CD4-positive, alpha-beta T cell treated with Interleukin-10 for 1 hour (primary cell): ENCODE results near the gene DUSP7.
"Not testable (repeated sequence)": the region's sequence is repeated elsewhere in the genome, so short reads cannot be mapped to it uniquely, and the experiment has no call there.

Source experiments
- DNase-seq: peaks from one replicate; pipeline ENCODE4 v3.0.0-alpha.2; 2020

DUSP7 gene

DNA sequence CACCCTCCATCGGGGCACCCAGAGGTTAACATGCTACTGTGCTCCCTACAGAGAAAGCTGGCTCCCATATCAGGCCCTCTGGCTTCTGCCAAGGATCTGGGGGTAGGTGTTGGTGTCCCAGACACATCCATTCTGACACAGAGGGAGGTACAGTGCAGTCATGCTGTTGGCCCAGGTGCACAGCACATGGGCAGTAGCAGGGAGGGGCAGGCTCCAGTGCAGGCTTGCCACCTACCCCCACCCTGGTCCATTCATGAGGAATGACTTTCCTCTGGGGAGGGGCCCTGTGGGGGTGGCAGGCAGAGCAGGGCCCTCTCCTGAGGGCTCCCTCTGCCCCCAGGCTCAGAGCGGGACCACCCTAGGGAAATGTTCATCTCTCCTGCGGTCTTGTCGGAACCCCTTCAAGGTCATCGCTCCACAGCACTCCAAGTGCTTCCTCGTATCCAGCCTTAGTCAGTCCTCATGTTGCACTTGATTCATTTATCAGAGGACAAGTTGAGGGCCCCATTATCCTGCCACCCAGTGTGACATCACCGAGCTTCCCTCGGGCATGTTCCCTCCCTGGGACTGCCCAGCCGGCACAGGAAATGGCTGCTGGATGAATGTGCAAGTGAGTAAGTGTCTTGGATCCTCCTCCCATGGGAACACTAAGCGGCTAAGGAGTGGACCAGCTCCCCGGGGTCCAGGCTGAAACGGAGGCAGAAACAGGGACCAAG, 10.0 kb downstream of the DUSP7 start:
- no peak for DNase-seq

DNA sequence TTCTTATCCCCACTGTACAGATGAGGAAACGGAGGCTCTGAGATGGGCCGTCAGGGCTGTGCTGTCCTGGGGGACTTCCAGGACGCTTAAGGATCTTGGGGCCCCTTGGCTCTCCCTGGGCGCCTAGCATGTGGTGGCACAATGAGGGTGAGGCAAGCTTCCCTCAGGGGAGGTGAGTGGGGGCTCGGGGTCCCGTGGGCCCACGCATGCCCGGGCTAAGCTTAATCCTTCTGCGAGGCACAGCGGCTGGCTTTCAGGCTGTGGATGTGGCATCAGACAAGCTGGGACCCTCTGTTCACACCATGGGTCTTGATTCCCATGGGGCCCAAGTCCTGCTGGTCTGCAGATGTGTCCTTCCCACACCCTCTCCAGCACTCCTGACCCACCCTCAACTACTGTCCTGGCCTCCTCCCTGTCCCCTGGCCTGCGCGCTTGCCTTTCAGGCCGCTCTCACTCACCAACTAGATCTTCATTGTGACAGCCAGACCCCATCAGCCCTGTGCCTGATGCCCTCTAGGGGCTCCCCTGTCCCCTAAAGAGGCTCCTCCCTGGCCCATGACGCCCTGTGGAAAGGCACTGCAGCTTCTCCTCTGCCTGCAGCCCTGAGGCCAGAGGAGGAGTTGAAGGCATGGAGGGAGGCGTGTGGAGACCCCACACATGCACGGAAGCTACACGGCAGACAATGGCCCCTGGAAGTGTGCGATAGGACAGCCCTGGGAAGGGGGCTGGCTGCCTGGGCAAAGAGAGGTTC, 11.3 kb downstream of the DUSP7 start:
- DNase-seq = no peak

DNA sequence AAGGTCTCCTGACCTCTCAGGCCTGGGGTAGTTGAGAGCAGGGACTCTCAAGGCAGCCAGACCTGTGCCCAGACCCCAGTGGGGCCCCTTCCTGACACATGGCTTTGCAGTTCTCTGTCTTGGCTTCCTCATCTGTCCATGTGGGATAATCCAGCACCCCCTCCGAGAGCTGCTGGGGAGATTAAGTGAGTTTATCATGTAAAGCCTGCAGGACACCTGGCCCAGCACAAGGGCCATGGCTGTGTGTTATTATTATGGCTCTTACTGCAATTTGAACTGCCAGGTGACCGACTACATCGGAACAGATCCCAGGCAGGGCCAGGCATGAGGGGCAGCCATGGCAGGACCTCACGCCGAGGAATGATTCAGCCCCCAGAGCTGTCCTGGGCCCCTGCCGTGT, 12.6 kb downstream of the DUSP7 start:
- no peak for DNase-seq

DNA sequence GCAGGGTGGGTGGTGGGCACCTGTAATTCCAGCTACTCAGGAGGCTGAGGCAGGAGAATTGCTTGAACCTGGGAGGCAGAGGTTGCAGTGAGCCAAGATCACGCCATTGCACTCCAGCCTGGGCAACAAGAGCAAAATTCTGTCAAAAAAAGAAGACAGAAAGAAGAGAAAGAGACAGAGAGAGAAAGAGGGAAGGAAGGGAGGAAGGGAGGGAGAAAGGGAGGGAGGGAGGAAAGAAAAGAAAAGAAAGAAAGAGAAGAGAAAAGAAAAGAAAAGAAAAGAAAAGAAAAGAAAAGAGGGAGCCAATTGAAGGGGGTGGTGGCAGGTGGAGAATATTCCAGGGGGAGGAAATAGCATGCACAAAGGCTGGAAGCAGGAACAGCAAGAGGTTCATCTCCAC, 13.3 kb downstream of the DUSP7 start:
- DNase-seq = not testable (repeated sequence)

DNA sequence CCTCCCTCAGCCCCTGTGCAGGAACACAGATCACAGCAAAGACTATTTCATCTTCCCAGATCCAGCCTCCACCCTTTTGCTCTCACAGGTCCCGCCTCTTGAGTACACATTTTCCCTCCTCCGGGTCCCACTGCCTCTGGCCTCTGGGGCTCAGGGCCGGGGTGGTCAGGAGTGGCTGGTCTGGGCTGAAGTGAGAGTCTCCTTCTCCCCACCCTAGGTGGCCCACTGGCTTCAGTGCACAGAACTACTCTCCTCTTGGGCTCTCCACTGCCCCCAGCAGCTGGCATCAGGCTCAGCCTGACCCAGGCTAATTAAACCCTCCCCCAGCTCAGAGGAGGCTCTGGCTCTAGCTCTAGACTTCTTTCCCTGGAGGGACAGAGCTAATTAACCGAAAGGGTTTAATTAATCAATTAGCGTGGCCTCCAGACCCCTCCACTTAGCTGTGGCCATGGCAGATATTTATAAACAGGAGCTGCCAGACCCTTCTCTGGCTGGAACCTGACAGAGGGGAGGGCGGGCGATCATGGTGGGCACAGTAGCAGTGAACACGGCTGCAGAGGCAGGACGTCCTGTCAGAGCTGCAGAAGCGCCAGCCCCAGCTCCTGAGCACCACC, 15.1 kb downstream of the DUSP7 start:
- DNase-seq = no peak

DNA sequence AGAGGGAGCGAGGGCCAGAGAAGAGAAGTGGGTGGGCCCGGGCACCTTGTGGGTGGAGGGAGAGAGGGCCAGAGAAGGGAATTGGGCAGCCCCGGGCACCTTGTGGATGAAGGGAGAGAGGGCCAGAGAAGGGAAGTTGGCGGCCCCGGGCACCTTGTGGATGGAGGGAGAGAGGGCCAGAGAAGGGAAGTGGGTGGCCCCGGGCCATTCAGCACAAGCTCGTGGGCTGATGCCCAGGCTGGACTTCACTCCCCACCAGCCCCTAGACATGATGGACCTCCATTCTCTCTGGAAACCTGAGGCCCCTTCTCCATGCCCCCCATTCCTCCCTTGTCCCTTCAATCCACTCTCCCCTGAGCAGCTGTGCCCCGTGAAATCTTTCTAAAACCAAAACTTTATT, 15.8 kb downstream of the DUSP7 start:
- DNase-seq = no peak

DNA sequence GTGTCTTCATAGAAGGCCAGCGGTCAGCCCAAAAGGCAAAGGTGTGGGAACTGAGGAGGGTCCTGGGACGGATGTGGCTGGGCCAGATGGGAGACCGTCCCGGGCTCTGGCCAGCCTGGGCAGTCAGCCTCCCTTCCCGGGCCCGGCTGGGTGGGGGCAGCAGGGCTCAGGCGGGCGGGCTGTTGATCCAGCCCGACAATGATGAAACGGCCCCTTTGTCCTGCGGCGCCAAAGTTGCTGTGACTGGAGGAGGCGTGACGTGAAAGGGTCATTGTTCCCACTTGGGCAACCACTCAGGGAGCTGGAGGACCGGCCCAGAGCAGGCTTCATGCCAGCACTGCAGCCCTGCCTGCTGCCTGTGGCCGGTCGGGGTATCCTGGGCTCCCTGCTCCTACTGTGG, 16.5 kb downstream of the DUSP7 start:
- no peak for DNase-seq

DNA sequence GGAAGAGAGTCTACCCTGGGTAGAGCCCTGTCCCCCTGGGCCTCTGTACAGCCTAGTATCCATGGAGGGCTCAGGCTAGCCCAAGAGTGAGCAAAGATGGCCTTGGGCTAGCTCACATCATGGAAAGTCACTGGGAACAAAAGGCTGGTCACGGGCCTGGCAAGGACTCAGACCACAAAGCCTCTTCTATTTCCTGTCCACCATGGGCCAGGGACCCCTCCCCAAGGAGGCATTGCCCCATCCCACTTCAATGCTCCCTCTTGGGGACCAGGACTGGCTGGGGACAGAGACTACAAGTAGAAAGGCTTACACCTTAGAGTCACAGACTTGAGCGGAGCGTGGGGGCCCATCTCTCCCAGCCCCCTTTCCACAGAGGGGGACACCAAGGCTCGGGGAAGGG, 16.9 kb downstream of the DUSP7 start:
- DNase-seq = no peak

DNA sequence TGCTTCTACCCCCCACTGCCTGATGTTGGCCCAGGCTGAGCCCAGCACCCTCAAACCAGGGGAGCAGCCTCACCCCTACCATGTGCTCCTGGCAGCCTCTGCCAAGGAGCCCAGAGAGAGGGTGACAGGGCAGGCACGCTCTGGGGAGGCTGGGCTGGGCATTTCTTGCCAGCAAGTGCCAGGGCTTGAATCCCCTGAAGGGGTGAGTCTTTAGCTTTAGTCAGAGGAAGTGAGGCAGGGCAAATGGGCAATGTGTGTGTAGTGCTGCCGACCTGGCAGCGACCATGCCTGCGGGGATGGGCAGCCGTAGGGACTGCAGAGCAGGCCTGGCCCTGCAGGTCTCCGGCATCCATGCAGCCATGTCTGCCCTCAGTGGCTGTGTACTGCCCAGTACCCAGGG, 18.1 kb downstream of the DUSP7 start:
- no peak for DNase-seq

DNA sequence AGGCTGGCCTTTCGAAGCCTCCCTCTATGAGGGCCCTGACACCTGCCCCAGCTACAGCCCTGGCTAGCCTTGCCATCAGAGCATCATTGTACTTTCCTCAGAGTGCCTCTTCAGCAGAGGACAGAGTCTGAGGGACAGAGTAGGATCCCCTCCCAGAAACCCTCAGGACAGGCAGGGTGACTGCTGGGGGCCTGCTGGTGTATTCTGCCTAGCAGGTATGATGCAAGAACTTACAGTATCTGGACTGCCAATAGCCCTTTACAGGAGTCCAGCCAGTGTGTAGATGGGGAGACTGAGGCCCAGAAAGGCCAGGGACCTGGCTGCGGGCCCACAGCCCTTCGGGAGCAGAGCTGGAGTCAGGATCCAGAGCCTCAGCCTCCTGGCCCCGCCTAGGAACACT, 19.1 kb downstream of the DUSP7 start:
- DNase-seq = no peak

DNA sequence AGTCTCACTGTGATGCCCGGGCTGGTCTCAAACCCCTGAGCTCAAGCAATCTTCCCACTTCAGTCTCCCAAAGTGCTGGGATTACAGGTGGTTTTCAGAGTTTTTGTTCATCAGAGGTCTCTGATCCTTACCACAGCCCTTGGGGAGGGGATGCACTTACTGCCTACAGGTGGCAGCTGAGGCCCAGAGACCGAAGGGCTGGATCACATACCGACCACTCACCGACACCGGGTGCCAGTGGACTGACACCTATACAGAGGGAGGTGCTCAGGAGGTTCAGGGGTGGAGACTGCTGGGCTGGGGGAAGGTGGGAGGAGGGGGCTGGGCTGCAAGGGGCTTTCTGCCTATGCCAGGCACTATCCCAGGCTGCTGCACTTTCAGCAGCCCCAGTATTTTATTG, 19.5 kb downstream of the DUSP7 start:
- peak; percentile 45 for DNase-seq

DNA sequence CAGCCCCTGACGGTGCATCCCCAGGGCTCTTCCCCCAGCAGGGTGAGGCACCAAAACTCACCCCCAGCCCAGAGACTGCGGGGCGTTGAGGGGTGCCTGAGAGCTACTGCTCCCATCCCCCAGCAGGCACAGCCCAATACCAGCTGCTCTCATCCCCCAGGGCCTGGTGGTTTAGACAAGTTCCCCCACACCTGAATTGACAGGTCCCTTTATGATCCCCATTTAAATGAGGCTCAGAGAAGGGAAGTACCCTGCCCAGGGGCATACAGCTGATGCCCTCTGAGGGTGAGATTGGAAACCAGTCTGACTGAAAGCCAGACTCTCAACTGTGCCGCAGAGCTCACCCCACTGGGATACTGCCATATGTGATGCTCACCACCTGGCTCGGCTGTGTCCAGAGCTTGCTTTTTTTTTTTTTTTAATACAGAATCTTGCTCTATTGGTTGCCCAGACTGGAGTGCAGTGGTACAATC, 20.1 kb downstream of the DUSP7 start:
- no peak for DNase-seq

DNA sequence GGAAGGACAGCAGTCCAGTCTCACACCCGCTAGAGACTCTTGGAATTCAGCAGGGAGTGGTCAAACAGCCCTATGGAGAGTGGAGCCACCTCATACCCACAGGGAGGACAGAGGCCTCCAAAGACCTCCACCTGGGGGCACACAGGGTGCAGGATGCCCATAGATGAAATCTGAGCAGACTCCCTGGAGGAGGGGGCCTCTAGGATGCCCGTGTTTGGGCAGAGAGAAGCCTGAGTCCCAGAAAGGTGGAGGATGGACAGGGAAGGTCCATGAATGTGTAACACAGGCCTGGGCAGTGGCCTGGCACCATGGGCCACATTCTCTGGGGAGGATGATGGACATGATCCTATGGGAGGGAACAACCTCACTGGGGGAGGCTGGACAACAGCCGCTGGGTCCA, 21.7 kb downstream of the DUSP7 start:
- DNase-seq = no peak

DNA sequence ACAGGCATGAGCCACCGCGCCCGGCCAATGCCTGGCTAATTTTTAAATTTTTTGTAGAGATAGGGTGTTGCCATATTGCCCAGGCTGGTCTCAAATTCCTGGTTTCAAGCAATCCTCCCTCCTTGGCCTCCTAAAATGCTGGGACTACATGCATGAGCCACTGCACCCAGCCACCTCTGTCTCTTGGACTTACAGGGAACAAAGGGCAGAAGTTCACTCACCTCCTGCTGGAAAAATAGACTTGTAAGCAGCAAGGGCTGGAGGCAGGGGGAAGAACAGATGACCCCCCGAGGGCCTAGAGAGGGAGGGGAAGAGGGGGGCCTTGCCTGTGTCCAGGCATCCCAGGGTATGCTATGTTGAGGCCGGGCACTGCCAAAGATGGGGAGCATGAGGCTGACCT, 22.2 kb downstream of the DUSP7 start:
- DNase-seq = no peak

DNA sequence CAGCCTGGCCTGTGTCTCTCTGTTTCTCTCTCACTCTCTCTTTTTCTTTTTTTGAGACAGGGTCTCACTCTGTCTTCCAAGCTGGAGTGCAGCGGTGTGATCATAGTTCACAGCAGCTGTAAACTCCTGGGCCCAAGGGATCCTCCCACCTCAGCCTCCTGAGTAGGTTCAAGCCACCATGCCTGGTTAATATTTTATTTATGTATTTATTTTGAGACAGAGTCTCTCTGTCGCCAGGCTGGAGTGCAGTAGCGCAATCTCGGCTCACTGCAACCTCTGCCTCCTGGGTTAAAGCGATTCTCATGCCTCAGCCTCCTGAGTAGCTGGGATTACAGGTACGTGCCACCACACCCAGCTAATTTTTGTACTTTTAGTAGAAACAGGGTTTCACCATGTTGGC, 22.6 kb downstream of the DUSP7 start:
- not testable (repeated sequence) for DNase-seq

DNA sequence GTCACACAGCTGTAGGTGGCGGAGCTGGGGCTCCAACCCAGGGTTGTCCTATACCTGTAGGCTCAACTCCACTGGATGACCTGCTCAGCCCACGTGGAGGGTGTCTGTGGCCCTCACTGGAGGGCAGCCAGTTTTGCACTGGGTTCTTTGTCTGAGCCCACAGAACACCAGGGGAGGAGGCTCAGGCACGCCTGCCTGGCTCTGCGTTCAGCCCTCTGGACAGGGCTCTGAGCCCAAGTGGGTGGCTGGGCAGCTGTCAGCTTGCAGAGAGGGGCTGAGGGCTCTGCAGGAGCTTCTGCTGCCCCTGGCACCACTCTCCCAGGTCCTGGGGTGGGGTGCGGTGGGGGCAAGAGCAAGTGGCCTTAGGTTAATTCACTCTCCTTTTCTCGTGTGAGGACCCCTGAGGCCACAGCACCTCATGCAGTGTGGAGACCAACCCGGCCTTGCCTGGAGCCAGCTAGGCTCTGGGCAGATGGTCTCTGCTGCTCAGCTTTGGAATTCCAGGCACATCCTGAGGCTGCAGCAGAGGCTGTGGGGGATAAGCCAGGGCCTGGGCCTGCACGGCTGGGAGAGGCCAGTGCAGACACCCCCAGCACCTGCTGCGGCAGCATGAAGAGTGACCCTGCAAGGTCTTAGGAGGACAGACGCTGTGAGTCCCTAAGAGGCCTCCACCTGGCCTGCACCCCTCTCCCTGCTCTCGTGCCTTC, 23.5 kb downstream of the DUSP7 start:
- no peak for DNase-seq

DNA sequence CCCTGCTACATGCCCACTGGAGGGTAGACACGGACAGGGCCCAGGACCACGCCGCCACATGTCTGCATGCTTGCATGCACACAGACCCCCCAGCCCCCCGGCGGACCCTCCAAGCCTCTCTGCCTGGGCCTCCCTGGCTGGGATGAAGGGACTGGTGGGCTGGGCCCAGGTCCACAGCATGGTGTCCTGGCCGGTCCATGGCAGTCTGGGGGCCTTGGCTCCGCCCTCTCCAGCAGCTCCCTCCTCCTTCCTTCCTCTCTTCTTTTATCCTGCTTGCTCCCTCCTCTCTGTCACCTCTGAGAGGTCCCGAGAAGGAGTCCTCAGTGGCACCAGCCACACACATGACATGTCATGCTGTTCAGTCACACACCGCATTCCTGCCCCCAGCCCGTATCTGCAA, 24.5 kb downstream of the DUSP7 start:
- no peak for DNase-seq

DNA sequence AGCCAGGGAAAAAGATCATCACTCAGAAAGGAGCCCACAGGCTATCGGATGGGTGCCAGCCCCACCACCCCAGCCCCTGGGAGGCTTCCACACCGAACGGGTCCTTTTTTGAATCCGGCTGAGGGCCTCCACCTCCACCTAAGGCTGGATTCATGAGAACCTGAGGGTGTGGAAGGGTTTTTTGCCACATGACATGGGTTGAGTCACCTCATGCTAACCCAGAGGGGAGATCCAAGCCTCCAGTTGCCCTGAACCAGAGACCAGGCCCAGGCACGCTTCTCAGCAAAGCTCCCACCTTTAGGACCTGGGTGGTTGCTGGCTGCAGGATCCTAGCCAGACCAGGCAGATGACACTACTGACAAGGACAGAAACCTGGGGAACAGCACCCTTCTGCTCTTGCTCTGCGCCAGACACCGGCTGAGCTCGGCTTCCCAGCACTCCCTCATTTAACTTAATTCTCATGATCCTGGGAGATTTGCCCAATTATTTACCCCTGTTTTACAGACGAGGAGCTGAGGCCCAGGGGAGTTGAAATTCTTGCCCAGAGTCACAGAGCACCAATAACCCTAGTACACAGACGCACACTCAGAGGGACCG, 25.6 kb downstream of the DUSP7 start:
- no peak for DNase-seq

DNA sequence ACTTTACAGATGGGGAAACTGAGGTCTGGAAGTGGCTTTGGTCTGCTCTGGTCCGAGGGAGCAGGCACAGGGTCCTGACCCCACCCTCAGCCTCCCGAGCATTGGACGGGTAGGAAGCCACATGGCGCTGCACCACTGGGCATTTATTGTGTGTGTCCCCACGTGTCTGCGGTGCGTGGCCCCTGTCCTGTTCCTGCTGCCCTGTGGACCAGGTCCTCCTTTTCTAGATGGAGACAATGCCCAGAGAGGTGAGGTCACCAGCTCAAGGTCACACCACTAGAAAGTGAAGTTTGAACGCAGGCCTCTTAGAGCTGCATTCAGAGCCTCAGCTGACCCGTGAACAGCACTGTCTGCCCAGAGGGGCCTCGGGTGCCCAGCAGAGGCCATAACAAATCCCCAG, 26.8 kb downstream of the DUSP7 start:
- DNase-seq = no peak

DNA sequence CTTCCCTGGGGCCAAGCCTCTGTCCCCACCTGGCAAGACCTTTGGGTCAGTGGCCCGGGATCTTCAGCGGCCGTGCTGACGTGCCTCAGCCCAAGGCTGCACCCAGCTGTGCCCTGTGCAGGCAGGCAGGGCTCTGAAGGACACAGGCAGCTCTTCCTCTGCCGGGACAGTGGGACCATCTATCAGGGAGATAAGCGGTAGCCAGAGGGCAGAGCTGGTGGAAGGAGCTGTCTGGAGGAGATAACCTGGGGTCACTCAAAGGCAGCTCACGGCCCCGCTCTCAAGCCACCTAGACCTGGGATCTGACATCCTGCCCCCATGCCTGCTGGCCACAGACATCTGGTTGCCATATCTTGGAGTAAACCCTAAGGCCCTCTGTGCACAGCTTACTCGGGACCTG, 27.3 kb downstream of the DUSP7 start:
- DNase-seq = no peak

DNA sequence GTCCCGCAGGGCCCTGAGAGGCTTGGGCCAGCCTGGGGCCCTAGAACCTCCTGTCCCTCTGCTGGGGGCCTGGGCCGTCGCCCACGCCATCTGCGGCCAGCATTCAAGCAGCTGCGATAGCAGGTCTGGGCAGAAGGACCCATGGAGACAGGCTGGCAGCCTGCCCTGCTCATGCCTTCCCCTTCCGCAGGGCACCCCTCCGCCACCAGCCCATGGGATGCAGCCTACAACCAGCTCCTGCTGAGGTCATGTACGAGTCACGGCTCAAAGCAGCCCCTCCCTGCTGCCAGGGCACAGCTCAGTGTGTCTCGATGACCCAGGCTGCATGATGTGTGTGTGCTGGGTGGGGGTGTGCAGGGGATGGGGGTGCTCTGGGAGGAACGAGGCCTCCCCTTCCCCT, 27.8 kb downstream of the DUSP7 start:
- no peak for DNase-seq

DNA sequence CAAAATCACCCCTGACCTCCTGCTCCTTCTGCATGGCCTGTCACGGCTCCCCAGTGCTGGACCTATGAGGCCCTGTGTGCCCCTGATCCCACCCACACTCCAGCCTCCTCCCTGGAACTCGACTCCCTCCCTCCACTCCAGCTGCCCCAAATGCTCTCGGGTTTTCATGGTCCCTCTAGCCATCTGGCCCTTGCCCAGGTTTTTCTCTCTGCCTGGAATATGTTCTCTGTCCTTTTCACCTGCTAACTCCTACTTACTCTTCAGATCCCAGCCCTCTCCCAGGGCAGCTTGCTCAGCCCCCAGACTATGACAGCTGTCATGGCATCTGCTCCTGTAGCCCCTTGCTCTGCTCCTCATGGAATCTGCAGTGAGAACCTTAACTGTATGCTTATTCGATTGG, 30.3 kb downstream of the DUSP7 start:
- DNase-seq = no peak

DNA sequence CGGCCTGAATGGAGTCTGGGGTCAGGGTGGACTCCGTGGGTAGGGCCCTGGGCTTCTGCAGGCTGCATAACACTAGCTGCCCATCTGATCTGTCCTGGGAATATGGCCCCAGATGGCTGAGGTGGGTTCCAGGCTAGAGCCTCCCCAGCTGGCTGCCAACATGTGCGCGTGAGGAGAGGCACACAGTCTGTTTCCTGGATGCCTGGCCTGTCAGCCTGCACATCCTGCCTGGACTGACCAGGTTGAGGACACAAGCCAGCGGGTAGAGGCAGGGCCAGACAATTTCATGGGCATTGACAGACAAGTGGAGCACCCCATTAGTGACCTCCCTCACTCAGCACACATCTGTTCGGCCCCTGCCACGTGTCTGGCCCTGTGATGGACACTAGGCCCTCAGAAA, 30.9 kb downstream of the DUSP7 start:
- DNase-seq = no peak
